OCI-LY1 (cell line): Measurements from ENCODE around the gene GAMT.

Experiments used
- EZH2 ChIP-seq: fragments of 200-600 bp; sonication (generic), shearing (Covaris generic); IDR thresholded peaks from 2 replicates; pipeline ENCODE4 v1.8.0; 2017; ENCODE audit warnings: borderline replicate concordance, mixed run types, mild to moderate bottlenecking, antibody characterized with exemption, low read length, moderate library complexity, mixed read lengths
- TF ChIP-seq, protein P1 (sequence below): fragments of 200-600 bp; sonication (generic), shearing (Covaris generic); IDR thresholded peaks from 2 replicates; pipeline ENCODE4 v1.5.1; 2017; ENCODE audit warnings: mild to moderate bottlenecking, antibody characterized with exemption, low read length, moderate library complexity, mixed read lengths

DNA sequence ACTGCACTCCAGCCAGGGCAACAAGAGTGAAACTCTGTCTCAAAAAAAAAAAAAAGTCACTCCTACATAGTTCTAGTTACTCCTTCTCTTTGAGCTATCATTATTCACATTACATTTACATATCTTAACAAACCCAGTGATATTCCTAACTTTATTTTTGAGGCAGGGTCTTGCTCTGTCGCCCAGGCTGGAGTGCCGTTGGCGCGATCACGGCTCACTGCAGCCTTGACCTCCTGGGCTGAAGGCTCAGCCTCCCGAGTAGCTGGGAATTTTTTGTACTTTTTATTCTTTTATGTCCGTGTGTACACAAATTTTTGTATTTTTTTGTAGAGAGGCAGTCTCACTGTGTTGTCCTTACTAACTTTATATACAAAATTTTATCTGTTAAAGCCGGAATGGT, 36.3 kb upstream of the GAMT start:
- TF ChIP-seq, protein P1, sequence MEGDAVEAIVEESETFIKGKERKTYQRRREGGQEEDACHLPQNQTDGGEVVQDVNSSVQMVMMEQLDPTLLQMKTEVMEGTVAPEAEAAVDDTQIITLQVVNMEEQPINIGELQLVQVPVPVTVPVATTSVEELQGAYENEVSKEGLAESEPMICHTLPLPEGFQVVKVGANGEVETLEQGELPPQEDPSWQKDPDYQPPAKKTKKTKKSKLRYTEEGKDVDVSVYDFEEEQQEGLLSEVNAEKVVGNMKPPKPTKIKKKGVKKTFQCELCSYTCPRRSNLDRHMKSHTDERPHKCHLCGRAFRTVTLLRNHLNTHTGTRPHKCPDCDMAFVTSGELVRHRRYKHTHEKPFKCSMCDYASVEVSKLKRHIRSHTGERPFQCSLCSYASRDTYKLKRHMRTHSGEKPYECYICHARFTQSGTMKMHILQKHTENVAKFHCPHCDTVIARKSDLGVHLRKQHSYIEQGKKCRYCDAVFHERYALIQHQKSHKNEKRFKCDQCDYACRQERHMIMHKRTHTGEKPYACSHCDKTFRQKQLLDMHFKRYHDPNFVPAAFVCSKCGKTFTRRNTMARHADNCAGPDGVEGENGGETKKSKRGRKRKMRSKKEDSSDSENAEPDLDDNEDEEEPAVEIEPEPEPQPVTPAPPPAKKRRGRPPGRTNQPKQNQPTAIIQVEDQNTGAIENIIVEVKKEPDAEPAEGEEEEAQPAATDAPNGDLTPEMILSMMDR: no peak
- TF ChIP-seq EZH2: no peak
